OCI-LY1 (cell line): Measurements from ENCODE around the gene TECPR2.

Source experiments
- CTCF ChIP-seq: fragments of 200-600 bp; sonication (generic), shearing (Covaris generic); IDR thresholded peaks from 2 replicates; pipeline ENCODE4 v1.5.1; 2017; ENCODE audit warnings: mild to moderate bottlenecking, antibody characterized with exemption, low read length, moderate library complexity, mixed read lengths
- EZH2 ChIP-seq: fragments of 200-600 bp; sonication (generic), shearing (Covaris generic); IDR thresholded peaks from 2 replicates; pipeline ENCODE4 v1.8.0; 2017; ENCODE audit warnings: borderline replicate concordance, mixed run types, mild to moderate bottlenecking, antibody characterized with exemption, low read length, moderate library complexity, mixed read lengths

GRCh38 chr14:102481371-102481770 lies 118.6 kb downstream of the TECPR2 start:
- TF ChIP-seq CTCF (no peak), EZH2 (no peak)
